Measurements from ENCODE around the gene OPALIN. TPM values are rescaled to one million over a fixed set of nuclear protein-coding genes. Genes with fewer than 3 reads are reported as not detected.

Gene OPALIN
- total and polyA plus RNA-seq, 9 of the 15 experiments (the other 6 are each of a cell fraction or from before 2014, with no cell fraction given): not detected

- no peaks in the 10 kb centered on the region; a peak in 1 of 5 replicates for H3K27me3 ChIP-seq (ENCODE audit: control insufficient read depth in 2 of 2, insufficient read depth in 2 of 2, low read length in 2 of 2)
- CTCF ChIA-PET (ENCODE audit: low intra/inter-chr PET ratio): interaction anchor here (0.6 to 2.4 kb wide), 2 partner anchors 9 to 322 kb away, joined by 3 to 11 read pairs; no protein-coding TSS in a partner anchor
- WGBS (ENCODE audit: insufficient coverage, low coverage, missing lambda C conversion rate): 4% methylated on average over 4 of the region's 4 CpGs
- no peak for ATAC-seq
- no peak overlapping the region for H3K4me3 ChIP-seq
- BruUV-seq (replicated peaks): no TSS peak
- no peak for FAIRE-seq
- no peak for DNase-seq (ENCODE audit: extremely low read depth in 1 of 4, low spot score in 3 of 4)
- no peak for TF ChIP-seq MTF1 (CRISPR knock-in tag; IDR thresholded peaks at IDR 0.05; ENCODE audit: borderline replicate concordance)
- TF ChIP-seq, protein P1, sequence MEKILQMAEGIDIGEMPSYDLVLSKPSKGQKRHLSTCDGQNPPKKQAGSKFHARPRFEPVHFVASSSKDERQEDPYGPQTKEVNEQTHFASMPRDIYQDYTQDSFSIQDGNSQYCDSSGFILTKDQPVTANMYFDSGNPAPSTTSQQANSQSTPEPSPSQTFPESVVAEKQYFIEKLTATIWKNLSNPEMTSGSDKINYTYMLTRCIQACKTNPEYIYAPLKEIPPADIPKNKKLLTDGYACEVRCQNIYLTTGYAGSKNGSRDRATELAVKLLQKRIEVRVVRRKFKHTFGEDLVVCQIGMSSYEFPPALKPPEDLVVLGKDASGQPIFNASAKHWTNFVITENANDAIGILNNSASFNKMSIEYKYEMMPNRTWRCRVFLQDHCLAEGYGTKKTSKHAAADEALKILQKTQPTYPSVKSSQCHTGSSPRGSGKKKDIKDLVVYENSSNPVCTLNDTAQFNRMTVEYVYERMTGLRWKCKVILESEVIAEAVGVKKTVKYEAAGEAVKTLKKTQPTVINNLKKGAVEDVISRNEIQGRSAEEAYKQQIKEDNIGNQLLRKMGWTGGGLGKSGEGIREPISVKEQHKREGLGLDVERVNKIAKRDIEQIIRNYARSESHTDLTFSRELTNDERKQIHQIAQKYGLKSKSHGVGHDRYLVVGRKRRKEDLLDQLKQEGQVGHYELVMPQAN (IDR thresholded peaks at IDR 0.05; ENCODE audit: borderline replicate concordance): no peak
- TF ChIP-seq, protein P2, sequence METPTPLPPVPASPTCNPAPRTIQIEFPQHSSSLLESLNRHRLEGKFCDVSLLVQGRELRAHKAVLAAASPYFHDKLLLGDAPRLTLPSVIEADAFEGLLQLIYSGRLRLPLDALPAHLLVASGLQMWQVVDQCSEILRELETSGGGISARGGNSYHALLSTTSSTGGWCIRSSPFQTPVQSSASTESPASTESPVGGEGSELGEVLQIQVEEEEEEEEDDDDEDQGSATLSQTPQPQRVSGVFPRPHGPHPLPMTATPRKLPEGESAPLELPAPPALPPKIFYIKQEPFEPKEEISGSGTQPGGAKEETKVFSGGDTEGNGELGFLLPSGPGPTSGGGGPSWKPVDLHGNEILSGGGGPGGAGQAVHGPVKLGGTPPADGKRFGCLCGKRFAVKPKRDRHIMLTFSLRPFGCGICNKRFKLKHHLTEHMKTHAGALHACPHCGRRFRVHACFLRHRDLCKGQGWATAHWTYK (CRISPR knock-in tag; IDR thresholded peaks at IDR 0.05): no peak
- no peak for TF ChIP-seq BHLHE40 (IDR thresholded peaks at IDR 0.05; ENCODE audit: low read length)
- no peak for TF ChIP-seq FOXJ2 (tag; IDR thresholded peaks at IDR 0.05)
- no peak for TF ChIP-seq SMARCE1 (IDR thresholded peaks at IDR 0.05)
- H2AFZ ChIP-seq (ENCODE audit: low read depth, low read length): no peak overlapping the region
- H3K9me1 ChIP-seq (ENCODE audit: control insufficient read depth, insufficient read depth, low read length): no peaks in the 10 kb centered on the region
- POLR2A ChIA-PET: no interaction called here
- H3K9ac ChIP-seq (ENCODE audit: insufficient read depth in 1 of 2, low read depth in 2 of 2, low read length in 2 of 2): no peak overlapping the region
- no peak overlapping the region for H3K4me2 ChIP-seq (ENCODE audit: insufficient read depth, low read length)
- no peaks in the 10 kb centered on the region for H3K4me1 ChIP-seq (replicated peaks in 1 of 2; ENCODE audit: control insufficient read depth in 2 of 2, insufficient read depth in 2 of 2, low read length in 2 of 2)
- no peaks in the 10 kb centered on the region for H3K36me3 ChIP-seq (ENCODE audit: control insufficient read depth, insufficient read depth, low read length)
- in situ Hi-C loops (cut with MboI) (no loop called here), intact Hi-C loops (cut with micrococcal nuclease) (no loop called here)
- no peak overlapping the region for H3K27ac ChIP-seq (ENCODE audit: extremely low read depth, low read depth, low read length)
- no peaks in the 10 kb centered on the region for H3K9me3 ChIP-seq (replicated peaks; ENCODE audit: control insufficient read depth, insufficient read depth, low read depth, low read length)
- no peaks in the 10 kb centered on the region for H3K79me2 ChIP-seq (ENCODE audit: control insufficient read depth, insufficient read depth, low read length)
- H4K20me1 ChIP-seq (replicated peaks; ENCODE audit: control insufficient read depth, insufficient read depth, low read length): no peaks in the 10 kb centered on the region
Measured at GRCh38 chr10:96339383-96339782, 19.4 kb downstream of the OPALIN start.

Data from K562 (cell line).